H9 (cell line): Measurements from ENCODE around the gene KRT86. TPM values are rescaled to one million over a fixed set of nuclear protein-coding genes. Genes with fewer than 3 reads are reported as not detected.

Experiments
- DNase-seq: peaks from one replicate; pipeline ENCODE4 v3.0.0-alpha.2; 2017
- H2AFZ ChIP-seq: one replicate; pipeline ENCODE4 v1.6.1; 2013; ENCODE audit warnings: mild to moderate bottlenecking, low read length, control low read depth, moderate library complexity
- H2AK5ac ChIP-seq: 2 replicates; pipeline ENCODE4 v1.6.1; 2013; ENCODE audit warnings: low read length, control low read depth, mixed read lengths; ENCODE audit not compliant: insufficient read length
- H2BK120ac ChIP-seq: one replicate; pipeline ENCODE4 v1.6.1; 2013; ENCODE audit warnings: low read depth, mild to moderate bottlenecking, low read length, control low read depth, inconsistent platforms; ENCODE audit not compliant: poor library complexity, severe bottlenecking
- H2BK12ac ChIP-seq: 2 replicates; pipeline ENCODE4 v1.6.1; 2013; ENCODE audit warnings: low read length, control low read depth, mixed read lengths, low read depth; ENCODE audit not compliant: insufficient read length
- H2BK15ac ChIP-seq: 2 replicates; pipeline ENCODE4 v1.6.1; 2013; ENCODE audit warnings: low read depth, low read length, control low read depth
- H2BK20ac ChIP-seq: one replicate; pipeline ENCODE4 v1.6.1; 2013; ENCODE audit warnings: low read depth, mild to moderate bottlenecking, low read length, control low read depth, inconsistent platforms; ENCODE audit not compliant: poor library complexity, severe bottlenecking
- H2BK5ac ChIP-seq: 2 replicates; pipeline ENCODE4 v1.6.1; 2013; ENCODE audit warnings: low read length, control low read depth, mixed read lengths; ENCODE audit not compliant: insufficient read length
- H3K14ac ChIP-seq: 2 replicates; pipeline ENCODE4 v1.6.1; 2013; ENCODE audit warnings: low read length, control low read depth; ENCODE audit not compliant: insufficient read depth
- H3K18ac ChIP-seq: 2 replicates; pipeline ENCODE4 v1.6.1; 2013; ENCODE audit warnings: low read depth, mild to moderate bottlenecking, mixed read lengths, low read length, control low read depth; ENCODE audit not compliant: insufficient read length
- H3K23ac ChIP-seq: 2 replicates; pipeline ENCODE4 v1.6.1; 2013; ENCODE audit warnings: low read length, control low read depth, mixed read lengths, low read depth; ENCODE audit not compliant: insufficient read length
- H3K23me2 ChIP-seq: 2 replicates; pipeline ENCODE4 v1.6.1; 2013; ENCODE audit warnings: low read depth, mild to moderate bottlenecking, mixed read lengths, low read length, control low read depth; ENCODE audit not compliant: insufficient read length, poor library complexity, severe bottlenecking
- H3K27ac ChIP-seq: 2 replicates; pipeline ENCODE4 v1.5.1; 2013; ENCODE audit warnings: low read length, control low read depth, mixed read lengths, low read depth; ENCODE audit not compliant: insufficient read length
- H3K27me3 ChIP-seq: 2 replicates; pipeline ENCODE4 v1.6.1; 2013; ENCODE audit warnings: low read length, control low read depth, inconsistent platforms; ENCODE audit not compliant: insufficient read depth
- H3K4ac ChIP-seq: 2 replicates; pipeline ENCODE4 v1.6.1; 2013; ENCODE audit warnings: low read depth, mild to moderate bottlenecking, control low read depth, inconsistent platforms, low read length, moderate library complexity
- H3K4me1 ChIP-seq: 2 replicates; pipeline ENCODE4 v1.6.1; 2013; ENCODE audit warnings: low read length, control low read depth, inconsistent platforms; ENCODE audit not compliant: insufficient read depth
- H3K4me2 ChIP-seq: 2 replicates; pipeline ENCODE4 v1.6.1; 2013; ENCODE audit warnings: low read length, control low read depth, mixed read lengths; ENCODE audit not compliant: insufficient read length, insufficient read depth
- H3K56ac ChIP-seq: 2 replicates; pipeline ENCODE4 v1.6.1; 2013; ENCODE audit warnings: low read depth, mild to moderate bottlenecking, mixed read lengths, low read length, control low read depth; ENCODE audit not compliant: insufficient read length
- H3K79me1 ChIP-seq: 2 replicates; pipeline ENCODE4 v1.6.1; 2013; ENCODE audit warnings: low read depth, mild to moderate bottlenecking, moderate library complexity, low read length, control low read depth, inconsistent platforms; ENCODE audit not compliant: insufficient read depth, poor library complexity, severe bottlenecking
- H3K79me2 ChIP-seq: 2 replicates; pipeline ENCODE4 v1.6.1; 2013; ENCODE audit warnings: low read length, control low read depth, inconsistent platforms; ENCODE audit not compliant: insufficient read depth
- H3K9ac ChIP-seq: 2 replicates; pipeline ENCODE4 v1.6.1; 2013; ENCODE audit warnings: low read length, control low read depth, mixed read lengths; ENCODE audit not compliant: insufficient read length; ENCODE audit errors: extremely low read depth
- H3K9me3 ChIP-seq: one replicate; pipeline ENCODE4 v1.6.1; 2013; ENCODE audit warnings: low read depth, low read length, inconsistent platforms; ENCODE audit not compliant: control insufficient read depth
- H3T11ph ChIP-seq: one replicate; pipeline ENCODE4 v1.6.1; 2013; ENCODE audit warnings: mild to moderate bottlenecking, low read length, control low read depth, inconsistent platforms
- H4K20me1 ChIP-seq: one replicate; pipeline ENCODE4 v1.6.1; 2013; ENCODE audit not compliant: control insufficient read depth, insufficient read length, insufficient read depth
- H4K5ac ChIP-seq: 2 replicates; pipeline ENCODE4 v1.6.1; 2013; ENCODE audit warnings: low read depth, mild to moderate bottlenecking, mixed read lengths, low read length, control low read depth; ENCODE audit not compliant: insufficient read length
- H4K8ac ChIP-seq: replicated peaks from 2 replicates; pipeline ENCODE4 v1.6.1; 2013; ENCODE audit warnings: low read length, control low read depth, mixed read lengths, low read depth; ENCODE audit not compliant: insufficient read length
- H4K91ac ChIP-seq: 2 replicates; pipeline ENCODE4 v1.6.1; 2013; ENCODE audit warnings: low read depth, mild to moderate bottlenecking, moderate library complexity, mixed read lengths, low read length, control low read depth; ENCODE audit not compliant: insufficient read length
- H3K27ac Mint-ChIP-seq, 3 experiments: 2 replicates in 2 of 3; 3 replicates in 1 of 3; pipeline ENCODE4 v1.8.0; 2020 to 2021; ENCODE audit warnings: mixed read lengths in 3 of 3, mild to moderate bottlenecking in 1 of 3, moderate library complexity in 1 of 3
- H3K27me3 Mint-ChIP-seq: 2 replicates; pipeline ENCODE4 v1.8.0; 2021; ENCODE audit warnings: low read depth, mild to moderate bottlenecking, moderate library complexity, mixed read lengths
- H3K36me3 Mint-ChIP-seq, 3 experiments: 2 replicates in 2 of 3; 3 replicates in 1 of 3; pipeline ENCODE4 v1.8.0; 2020 to 2021; ENCODE audit warnings: low read depth in 3 of 3, mixed read lengths in 3 of 3; ENCODE audit not compliant: insufficient read depth in 1 of 3
- H3K4me1 Mint-ChIP-seq, 2 experiments: 2 replicates each; pipeline ENCODE4 v1.8.0; 2020; ENCODE audit warnings: mixed read lengths in 2 of 2
- H3K4me3 Mint-ChIP-seq, 2 experiments: 2 replicates in 1 of 2; 3 replicates in 1 of 2; pipeline ENCODE4 v1.8.0; 2020 to 2021; ENCODE audit warnings: mild to moderate bottlenecking in 2 of 2, mixed read lengths in 2 of 2, moderate library complexity in 1 of 2
- H3K9me3 Mint-ChIP-seq, 2 experiments: 2 replicates in 1 of 2; 3 replicates in 1 of 2; pipeline ENCODE4 v1.8.0; 2020; ENCODE audit warnings: mild to moderate bottlenecking in 2 of 2, mixed read lengths in 2 of 2, moderate library complexity in 1 of 2
- WGBS: extraction: QIAGEN DNeasy Blood & Tissue Kit; methylation state at CpG from one replicate; pipeline ENCODE4 v1.1.7; 2013; ENCODE audit warnings: missing lambda C conversion rate, low lambda C conversion rate, mixed read lengths; ENCODE audit not compliant: insufficient read length; ENCODE audit errors: extremely low coverage; 5-methylcytosine and 5-hydroxymethylcytosine counted together
- total RNA-seq: library from RNA; stranded (reverse); gene quantifications from 2 replicates; pipeline ENCODE4 v1.2.1, GENCODE V29; 2021
- TF ChIP-seq, protein P1 (sequence below): fragments of 200-600 bp; sonication (generic); conservative IDR thresholded peaks from 3 replicates; pipeline ENCODE4 v1.8.0; 2021; ENCODE audit warnings: antibody characterized with exemption, mild to moderate bottlenecking

KRT86 gene
- total RNA-seq, 1 experiment from 2014 or later, result not detected

GRCh38 chr12:52238916-52239646, 35.4 kb upstream of the KRT86 start:
- no peak overlapping the region for H4K91ac ChIP-seq
- peaks cover 38% of the 10 kb centered on the region for H3K27me3 Mint-ChIP-seq
- no peak overlapping the region for H3K4me3 Mint-ChIP-seq
- H3K79me1 ChIP-seq, result no peaks in the 10 kb centered on the region
- H3K79me2 ChIP-seq, result no peaks in the 10 kb centered on the region
- H3K18ac ChIP-seq, result no peak overlapping the region
- no peaks in the 10 kb centered on the region for H3K9me3 ChIP-seq
- H3K27ac ChIP-seq, result no peak overlapping the region
- H3K4me2 ChIP-seq, result no peak overlapping the region
- peaks cover 48 to 56% of the 10 kb centered on the region in 2 experiments for H3K4me1 Mint-ChIP-seq
- H3K23me2 ChIP-seq, result no peaks in the 10 kb centered on the region
- TF ChIP-seq, protein P1, sequence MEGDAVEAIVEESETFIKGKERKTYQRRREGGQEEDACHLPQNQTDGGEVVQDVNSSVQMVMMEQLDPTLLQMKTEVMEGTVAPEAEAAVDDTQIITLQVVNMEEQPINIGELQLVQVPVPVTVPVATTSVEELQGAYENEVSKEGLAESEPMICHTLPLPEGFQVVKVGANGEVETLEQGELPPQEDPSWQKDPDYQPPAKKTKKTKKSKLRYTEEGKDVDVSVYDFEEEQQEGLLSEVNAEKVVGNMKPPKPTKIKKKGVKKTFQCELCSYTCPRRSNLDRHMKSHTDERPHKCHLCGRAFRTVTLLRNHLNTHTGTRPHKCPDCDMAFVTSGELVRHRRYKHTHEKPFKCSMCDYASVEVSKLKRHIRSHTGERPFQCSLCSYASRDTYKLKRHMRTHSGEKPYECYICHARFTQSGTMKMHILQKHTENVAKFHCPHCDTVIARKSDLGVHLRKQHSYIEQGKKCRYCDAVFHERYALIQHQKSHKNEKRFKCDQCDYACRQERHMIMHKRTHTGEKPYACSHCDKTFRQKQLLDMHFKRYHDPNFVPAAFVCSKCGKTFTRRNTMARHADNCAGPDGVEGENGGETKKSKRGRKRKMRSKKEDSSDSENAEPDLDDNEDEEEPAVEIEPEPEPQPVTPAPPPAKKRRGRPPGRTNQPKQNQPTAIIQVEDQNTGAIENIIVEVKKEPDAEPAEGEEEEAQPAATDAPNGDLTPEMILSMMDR, result no peak
- H3K23ac ChIP-seq, result no peak overlapping the region
- no peaks in the 10 kb centered on the region for H4K20me1 ChIP-seq
- no peak overlapping the region for H2BK12ac ChIP-seq
- peaks cover 12% of the 10 kb centered on the region for H3K4me1 ChIP-seq
- no peak overlapping the region; a peak in 1 of 7 replicates for H3K27ac Mint-ChIP-seq
- no peak overlapping the region for H2AFZ ChIP-seq
- no peak overlapping the region for H4K5ac ChIP-seq
- no peaks in the 10 kb centered on the region; the same call in 1 of the 2 replicates for H3K27me3 ChIP-seq
- H2BK120ac ChIP-seq, result no peak overlapping the region
- H2AK5ac ChIP-seq, result no peak overlapping the region
- H3K56ac ChIP-seq, result no peak overlapping the region
- no peak overlapping the region for H2BK20ac ChIP-seq
- no CpG with 5 or more reads among the region's 7 CpGs for WGBS
- H3T11ph ChIP-seq, result no peak overlapping the region
- peaks cover 3 to 48% (median 4%) of the 10 kb centered on the region in 3 experiments; a peak in 5 of 7 replicates for H3K36me3 Mint-ChIP-seq
- no peak overlapping the region for H3K4ac ChIP-seq
- no peak overlapping the region for H2BK5ac ChIP-seq
- no peak overlapping the region for H3K14ac ChIP-seq
- no peak for DNase-seq
- no peak overlapping the region for H3K9ac ChIP-seq
- no peaks in the 10 kb centered on the region; a peak in 1 of 5 replicates for H3K9me3 Mint-ChIP-seq
- H4K8ac ChIP-seq, result no peak overlapping the region
- H2BK15ac ChIP-seq, result no peak overlapping the region
